H1 (cell line): ENCODE measurements around the gene ATAD5. TPM values are rescaled to one million over a fixed set of nuclear protein-coding genes. Genes with fewer than 3 reads are reported as not detected.

ENCODE experiments used
- CTCF ChIA-PET: fragments of 300-600 bp; sonication (Branson Sonifier 250); formaldehyde crosslinking; loops from one replicate; lab custom pipeline; 2021; ENCODE audit not compliant: partially characterized antibody; lab: Charles Lee
- POLR2A ChIA-PET: fragments of 300-600 bp; sonication (Branson Sonifier 250); formaldehyde crosslinking; loops from one replicate; lab custom pipeline; 2021; ENCODE audit warnings: inconsistent platforms; ENCODE audit not compliant: partially characterized antibody; lab: Charles Lee
- DNase-seq, 2 experiments: peaks; one replicate each; pipeline versions ENCODE4 v3.0.0 to v3.0.0-alpha.2; 2010 to 2022; ENCODE audit warnings: low spot score in 2 of 2, low read depth in 1 of 2, mixed read lengths in 1 of 2
- FAIRE-seq: peaks from 2 replicates; lab custom pipeline; 2011; peaks lifted over from hg19 to GRCh38; lab: Jason Lieb, UNC
- H2AFZ ChIP-seq: 2 replicates; pipeline ENCODE4 v1.8.1; 2012; ENCODE audit warnings: low read length, inconsistent platforms
- H2AK5ac ChIP-seq: 2 replicates; pipeline ENCODE4 v1.6.1; 2013; ENCODE audit warnings: low read depth, low read length
- H2BK120ac ChIP-seq: replicated peaks from 2 replicates; pipeline ENCODE3; 2013; ENCODE audit warnings: low read depth, low read length, inconsistent platforms
- H2BK12ac ChIP-seq: 2 replicates; pipeline ENCODE4 v1.6.1; 2013; ENCODE audit warnings: low read depth, low read length
- H2BK15ac ChIP-seq: 2 replicates; pipeline ENCODE4 v1.6.1; 2013; ENCODE audit warnings: low read length
- H2BK20ac ChIP-seq: 2 replicates; pipeline ENCODE4 v1.6.1; 2013; ENCODE audit warnings: low read length
- H2BK5ac ChIP-seq: 2 replicates; pipeline ENCODE4 v1.6.1; 2013; ENCODE audit warnings: low read depth, low read length
- H3K14ac ChIP-seq: 2 replicates; pipeline ENCODE4 v1.6.1; 2013; ENCODE audit warnings: inconsistent platforms; ENCODE audit not compliant: insufficient read length
- H3K18ac ChIP-seq: 2 replicates; pipeline ENCODE4 v1.6.1; 2013; ENCODE audit warnings: low read length; ENCODE audit errors: extremely low read depth
- H3K23ac ChIP-seq: 2 replicates; pipeline ENCODE4 v1.6.1; 2013; ENCODE audit warnings: inconsistent platforms; ENCODE audit not compliant: insufficient read length
- H3K23me2 ChIP-seq: 2 replicates; pipeline ENCODE4 v1.6.1; 2013; ENCODE audit warnings: low read depth, low read length
- H3K27ac ChIP-seq: 2 replicates; pipeline ENCODE4 v1.6.1; 2011; ENCODE audit warnings: low read depth, low read length, inconsistent platforms
- H3K27me3 ChIP-seq, 4 experiments: replicated peaks in 1 of 4; 1 replicate in 1 of 4; 2 replicates in 3 of 4; pipeline versions ENCODE4 v1.6.1 to v1.8.1; 2011 to 2013; ENCODE audit warnings: low read length in 3 of 4, mild to moderate bottlenecking in 3 of 4, inconsistent platforms in 2 of 4, mixed read lengths in 2 of 4, moderate library complexity in 1 of 4; ENCODE audit not compliant: control insufficient read depth in 3 of 4, insufficient read depth in 3 of 4; ENCODE audit errors: extremely low read depth in 1 of 4
- H3K36me3 ChIP-seq, 4 experiments: 2 replicates each; pipeline versions ENCODE4 v1.6.1 to v1.8.1; 2011 to 2013; ENCODE audit warnings: mild to moderate bottlenecking in 4 of 4, low read length in 3 of 4, moderate library complexity in 2 of 4, control low read depth in 1 of 4, inconsistent platforms in 1 of 4; ENCODE audit not compliant: insufficient read depth in 4 of 4, control insufficient read depth in 2 of 4
- H3K4ac ChIP-seq: replicated peaks from 2 replicates; pipeline ENCODE3; 2013; ENCODE audit warnings: low read length, low read depth, mixed read lengths, inconsistent platforms; ENCODE audit not compliant: insufficient read length
- H3K4me1 ChIP-seq, 4 experiments: replicated peaks in 1 of 4; 1 replicate in 1 of 4; 2 replicates in 3 of 4; pipeline versions ENCODE4 v1.6.1 to v1.8.1; 2011 to 2013; ENCODE audit warnings: low read length in 3 of 4, inconsistent platforms in 2 of 4, mixed read lengths in 1 of 4; ENCODE audit not compliant: insufficient read depth in 4 of 4, control insufficient read depth in 3 of 4
- H3K4me2 ChIP-seq, 2 experiments: 2 replicates each; pipeline versions ENCODE4 v1.6.1 to v1.8.1; 2011 to 2013; ENCODE audit warnings: low read depth in 2 of 2, low read length in 2 of 2, control low read depth in 1 of 2, inconsistent platforms in 1 of 2, mild to moderate bottlenecking in 1 of 2; ENCODE audit not compliant: insufficient read depth in 1 of 2
- H3K4me3 ChIP-seq, 4 experiments: fragments of 200-600, 300-600 bp in 1 of 4; sonication (generic), shearing (Covaris generic), sonication (Bioruptor Twin) in 1 of 4; 2 replicates each; pipeline versions ENCODE4 v1.5.1 to v1.8.1; 2011 to 2016; ENCODE audit warnings: low read length in 4 of 4, low read depth in 3 of 4, control low read depth in 2 of 4, inconsistent platforms in 2 of 4, mild to moderate bottlenecking in 2 of 4, mixed read lengths in 1 of 4, moderate library complexity in 1 of 4; ENCODE audit not compliant: insufficient read depth in 2 of 4; ENCODE audit errors: extremely low read depth in 1 of 4
- H3K56ac ChIP-seq: replicated peaks from 2 replicates; pipeline ENCODE3; 2013; ENCODE audit warnings: low read depth, mild to moderate bottlenecking, mixed read lengths, low read length, inconsistent platforms; ENCODE audit not compliant: insufficient read length
- H3K79me1 ChIP-seq: 2 replicates; pipeline ENCODE4 v1.6.1; 2013; ENCODE audit warnings: low read depth, low read length, control low read depth
- H3K79me2 ChIP-seq, 2 experiments: 2 replicates each; pipeline versions ENCODE4 v1.6.1 to v1.8.1; 2012 to 2013; ENCODE audit warnings: low read length in 2 of 2, mild to moderate bottlenecking in 2 of 2, inconsistent platforms in 1 of 2; ENCODE audit not compliant: insufficient read depth in 2 of 2, control insufficient read depth in 1 of 2
- H3K9ac ChIP-seq, 4 experiments: replicated peaks in 1 of 4; 1 replicate in 1 of 4; 2 replicates in 3 of 4; pipeline versions ENCODE4 v1.6.1 to v1.8.1; 2011 to 2013; ENCODE audit warnings: low read depth in 3 of 4, low read length in 3 of 4, control low read depth in 2 of 4, mild to moderate bottlenecking in 2 of 4, moderate library complexity in 2 of 4, inconsistent platforms in 1 of 4; ENCODE audit errors: extremely low read depth in 1 of 4
- H3K9me3 ChIP-seq, 2 experiments: 2 replicates each; pipeline versions ENCODE4 v1.6.1 to v1.8.1; 2012 to 2013; ENCODE audit warnings: mild to moderate bottlenecking in 2 of 2, moderate library complexity in 2 of 2, control low read depth in 1 of 2, inconsistent platforms in 1 of 2, low read depth in 1 of 2, low read length in 1 of 2, mixed read lengths in 1 of 2; ENCODE audit not compliant: insufficient read depth in 2 of 2
- H4K20me1 ChIP-seq, 2 experiments: replicated peaks in 1 of 2; 2 replicates each; pipeline versions ENCODE3 to v1.8.1; 2011 to 2013; ENCODE audit warnings: inconsistent platforms in 2 of 2, low read length in 2 of 2, mild to moderate bottlenecking in 1 of 2; ENCODE audit not compliant: insufficient read depth in 2 of 2, control insufficient read depth in 1 of 2
- H4K5ac ChIP-seq: 2 replicates; pipeline ENCODE4 v1.6.1; 2013; ENCODE audit warnings: low read length, low read depth, mixed read lengths, inconsistent platforms; ENCODE audit not compliant: insufficient read length
- H4K8ac ChIP-seq: 2 replicates; pipeline ENCODE4 v1.8.0; 2013; ENCODE audit warnings: mild to moderate bottlenecking, moderate library complexity, low read length, inconsistent platforms; ENCODE audit not compliant: insufficient read depth; ENCODE audit errors: extremely low read depth
- H4K91ac ChIP-seq: replicated peaks from 2 replicates; pipeline ENCODE3; 2013; ENCODE audit warnings: low read length, mixed read lengths, inconsistent platforms; ENCODE audit not compliant: insufficient read length
- ATF2 ChIP-seq: IDR thresholded peaks from 2 replicates; pipeline ENCODE4 v1.6.1; 2012; ENCODE audit warnings: low read length, inconsistent platforms
- BACH1 ChIP-seq: IDR thresholded peaks from 2 replicates; pipeline ENCODE4 v1.6.1; 2012; ENCODE audit warnings: low read length, improper control_type of control experiment
- CEBPB ChIP-seq: IDR thresholded peaks from 2 replicates; pipeline ENCODE4 v1.6.1; 2012; ENCODE audit warnings: low read depth, low read length
- FOSL1 ChIP-seq: IDR thresholded peaks from 2 replicates; pipeline ENCODE4 v1.6.1; 2011; ENCODE audit warnings: mild to moderate bottlenecking, low read depth, low read length, moderate library complexity; ENCODE audit not compliant: insufficient read depth
- HDAC6 ChIP-seq: IDR thresholded peaks from one replicate; pipeline ENCODE4 v1.7.1; 2012; ENCODE audit warnings: low read depth, mild to moderate bottlenecking, inconsistent platforms, low read length, moderate library complexity
- NRF1 ChIP-seq: IDR thresholded peaks from 2 replicates; pipeline ENCODE4 v1.6.1; 2011; ENCODE audit warnings: mild to moderate bottlenecking, low read depth, low read length, improper control_type of control experiment
- POLR2AphosphoS5 ChIP-seq: IDR thresholded peaks from 2 replicates; pipeline ENCODE4 v1.6.1; 2011; ENCODE audit warnings: low read depth, low read length
- RXRA ChIP-seq: IDR thresholded peaks from 2 replicates; pipeline ENCODE4 v1.6.1; 2011; ENCODE audit warnings: low read depth, mild to moderate bottlenecking, low read length, moderate library complexity; ENCODE audit not compliant: insufficient read depth
- SIRT6 ChIP-seq: IDR thresholded peaks from one replicate; pipeline ENCODE4 v1.7.1; 2012; ENCODE audit warnings: low read length, inconsistent platforms
- TBP ChIP-seq: IDR thresholded peaks from 2 replicates; pipeline ENCODE4 v1.6.1; 2011; ENCODE audit warnings: low read depth, low read length, improper control_type of control experiment
- TCF12 ChIP-seq: IDR thresholded peaks from 2 replicates; pipeline ENCODE4 v1.6.1; 2011; ENCODE audit warnings: low read depth, mild to moderate bottlenecking, low read length
- YY1 ChIP-seq: IDR thresholded peaks from 2 replicates; pipeline ENCODE4 v1.6.1; 2011; ENCODE audit warnings: low read depth, mild to moderate bottlenecking, low read length
- WGBS, 2 experiments: shearing (Covaris generic) in 1 of 2; methylation state at CpG; one replicate each; pipeline versions ENCODE4 v1.1.6 to v1.1.7; 2013 to 2015; ENCODE audit warnings: low lambda C conversion rate in 2 of 2, mixed read lengths in 2 of 2, inconsistent platforms in 1 of 2, low coverage in 1 of 2, missing lambda C conversion rate in 1 of 2; ENCODE audit not compliant: insufficient replicate concordance in 2 of 2, insufficient coverage in 1 of 2, insufficient read length in 1 of 2; ENCODE audit errors: extremely low coverage in 1 of 2, missing lambda C conversion rate in 1 of 2; 5-methylcytosine and 5-hydroxymethylcytosine counted together
- polyA plus RNA-seq, 7 experiments: library from polyadenylated mRNA; depleted of rRNA in 3 of 7; stranded (reverse) in 5 of 7; unstranded in 2 of 7; fragments of >200 nt in 5 of 7; fragments of 200-250 nt in 2 of 7; gene quantifications; 1 replicate in 5 of 7; 2 replicates in 1 of 7; 4 replicates in 1 of 7; pipeline versions ENCODE4 v1.2.1 to v1.2.3, GENCODE V29; 2011 to 2013; ENCODE audit warnings: missing spikeins in 2 of 7, mixed read lengths in 2 of 7
- total RNA-seq: library from RNA; stranded (reverse); fragmentation: NEBNext Ultra II Directional; extraction: Animal tissue kit (Norgen Biotek cat#: 25700); gene quantifications from 2 replicates; pipeline ENCODE4 v1.2.1, GENCODE V29; 2021
- TF ChIP-seq, protein P1 (sequence below): IDR thresholded peaks from 2 replicates; pipeline ENCODE4 v1.6.1; 2011; ENCODE audit warnings: low read depth, mild to moderate bottlenecking, low read length; ENCODE audit not compliant: insufficient read depth

The ATAD5 gene
- total and polyA plus RNA-seq, 2 of the 8 experiments (the other 6 are each of a cell fraction or from before 2014, with no cell fraction given) = 3.5 to 30.0 TPM

DNA sequence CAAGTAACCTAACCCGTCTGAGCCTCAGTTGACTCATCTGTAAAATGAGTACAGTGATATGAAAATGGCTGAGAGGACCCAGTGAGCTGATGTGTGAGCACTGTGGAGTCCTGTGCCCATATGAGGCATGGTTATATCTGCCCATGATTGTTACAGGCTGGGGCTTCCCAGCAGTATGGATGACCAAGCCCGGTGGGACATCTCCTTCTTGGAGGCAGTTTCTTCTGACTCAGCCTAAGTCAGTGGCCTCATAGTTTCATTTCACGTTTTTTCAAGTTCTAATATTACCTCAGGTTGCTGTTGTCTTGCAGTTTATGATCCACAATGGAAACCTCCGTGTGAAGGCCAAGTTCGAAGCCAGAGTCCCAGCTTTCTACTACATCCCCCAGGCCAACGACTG lies 94.8 kb downstream of the ATAD5 start:
- Histone ChIP-seq H4K5ac (no peak overlapping the region), H3K36me3 (no peaks in the 10 kb centered on the region), H4K8ac (no peak overlapping the region), H3K79me2 (no peaks in the 10 kb centered on the region), H3K4me2 (no peak overlapping the region), H3K4ac (no peak overlapping the region), H2BK12ac (no peak overlapping the region), H2BK15ac (no peak overlapping the region), H2BK5ac (no peak overlapping the region), H3K14ac (no peak overlapping the region), H3K27ac (no peak overlapping the region), H3K9ac (no peak overlapping the region), H3K56ac (no peak overlapping the region), H3K79me1 (no peaks in the 10 kb centered on the region), H4K20me1 (no peaks in the 10 kb centered on the region), H4K91ac (no peak overlapping the region), H3K18ac (no peak overlapping the region), H3K23ac (no peak overlapping the region), H3K4me3 (no peak overlapping the region), H2AK5ac (no peak overlapping the region), H2BK120ac (no peak overlapping the region), H3K4me1 (peaks cover 0 to 4% (median 1%) of the 10 kb centered on the region in 4 experiments; a peak in 2 of 7 replicates), H3K23me2 (peaks cover 5% of the 10 kb centered on the region), H3K27me3 (peaks cover 16 to 31% (median 24%) of the 10 kb centered on the region in 4 experiments), H3K9me3 (no peaks in the 10 kb centered on the region), H2AFZ (no peak overlapping the region), H2BK20ac (no peak overlapping the region)
- 84% methylated on average over 6 of the region's 6 CpGs; no CpG with 5 or more reads in 1 of the 2 experiments for WGBS, 2 experiments
- TF ChIP-seq ATF2 (no peak), FOSL1 (no peak), HDAC6 (no peak), RXRA (no peak), YY1 (no peak), NRF1 (no peak), SIRT6 (no peak), POLR2AphosphoS5 (no peak), BACH1 (no peak), CEBPB (no peak), TBP (no peak), TCF12 (no peak)
- TF ChIP-seq, protein P1, sequence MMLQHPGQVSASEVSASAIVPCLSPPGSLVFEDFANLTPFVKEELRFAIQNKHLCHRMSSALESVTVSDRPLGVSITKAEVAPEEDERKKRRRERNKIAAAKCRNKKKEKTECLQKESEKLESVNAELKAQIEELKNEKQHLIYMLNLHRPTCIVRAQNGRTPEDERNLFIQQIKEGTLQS = no peak
- CTCF ChIA-PET = interaction anchor here (0.6 to 1.2 kb wide), 2 partner anchors 283 to 730 kb away, joined by 3 read pairs; no protein-coding TSS in a partner anchor
- FAIRE-seq (no peak), DNase-seq (no peak)
- POLR2A ChIA-PET = no interaction called here
